ENCODE data around the gene PTDSS2. TPM values are rescaled to one million over a fixed set of nuclear protein-coding genes. Genes with fewer than 3 reads are reported as not detected.

The PTDSS2 gene
- total and polyA plus RNA-seq, 2 of the 4 experiments (the other 2 are of a cell fraction), result 23.5 to 26.6 TPM

DNA sequence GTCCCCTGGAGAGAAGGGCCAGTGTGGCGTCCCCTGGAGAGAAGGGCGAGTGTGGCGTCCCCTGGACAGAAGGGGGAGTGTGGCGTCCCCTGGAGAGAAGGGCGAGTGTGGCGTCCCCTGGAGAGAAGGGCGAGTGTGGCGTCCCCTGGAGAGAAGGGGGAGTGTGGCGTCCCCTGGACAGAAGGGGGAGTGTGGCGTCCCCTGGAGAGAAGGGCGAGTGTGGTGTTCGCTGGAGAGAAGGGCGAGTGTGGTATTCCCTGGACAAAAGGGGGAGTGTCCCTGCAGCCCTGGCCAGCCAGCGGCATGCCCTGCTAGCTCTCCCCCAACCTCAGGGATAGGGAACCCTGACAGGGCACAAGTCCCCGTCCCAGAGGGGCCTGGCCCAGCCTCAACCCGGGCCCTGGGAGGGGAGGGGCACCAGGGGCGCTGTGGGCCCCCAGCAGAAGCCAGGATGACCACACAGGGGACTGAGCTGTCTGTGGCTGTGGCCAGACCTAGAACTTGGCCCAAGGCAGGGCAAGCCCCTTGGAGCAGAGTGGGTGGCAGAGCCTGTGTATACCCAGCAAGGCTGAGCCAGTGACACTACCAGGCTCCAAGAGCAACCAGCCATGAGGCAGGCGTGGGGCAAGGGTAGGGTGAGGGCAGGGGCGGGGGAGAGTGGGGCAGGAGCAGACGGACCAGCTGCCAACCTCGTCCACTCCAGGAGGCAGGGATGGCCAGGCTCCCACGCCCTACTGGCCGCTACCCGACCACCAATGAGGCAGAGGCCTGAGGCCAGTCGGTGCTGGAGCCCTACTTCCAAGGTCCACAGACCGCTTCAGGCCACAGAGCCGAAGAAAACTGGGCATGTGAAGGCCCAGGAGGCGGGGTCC is 81.1 kb downstream of the PTDSS2 start (continued):
- TF ChIP-seq MAZ (IDR thresholded peaks at IDR 0.05; ENCODE audit: borderline replicate concordance, low read depth, low read length), result no peak

DNA sequence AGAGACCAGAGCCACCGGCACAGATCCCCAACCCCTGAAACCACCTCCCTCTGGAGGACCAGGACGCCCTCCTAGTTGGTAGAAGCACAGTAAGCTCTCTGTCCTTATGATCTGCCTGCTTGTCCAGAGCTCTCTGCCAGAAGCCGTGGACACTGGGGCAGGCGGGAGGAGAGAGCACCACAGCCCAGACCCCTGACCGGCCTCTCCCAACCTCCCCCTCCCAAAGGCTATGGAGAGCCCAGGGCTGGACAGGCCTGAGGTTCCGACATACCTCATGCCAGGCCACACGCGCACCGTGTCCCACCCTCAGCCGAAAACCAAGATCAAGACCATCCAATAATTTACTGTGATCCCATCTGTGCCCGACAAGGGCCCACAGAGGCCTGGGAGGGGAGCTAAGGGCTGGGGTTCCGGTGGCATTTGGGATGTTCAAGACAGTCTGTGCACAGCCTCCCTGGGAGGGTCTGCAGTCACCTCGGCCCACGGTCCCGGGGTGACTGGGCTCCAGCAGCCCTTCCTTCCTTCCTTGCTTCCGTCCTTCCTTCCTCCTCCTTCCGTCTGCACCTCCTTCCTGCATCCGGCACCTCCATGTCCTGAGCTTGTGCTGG is 81.9 kb downstream of the PTDSS2 start:
- dilution Hi-C loops (cut with HindIII; ENCODE audit: low sequenced_read_pairs, unreplicated experiment), result no loop called here
- CTCF ChIA-PET, result no interaction called here
- DNase-seq, result no peak
- TF ChIP-seq RCOR1 (IDR thresholded peaks at IDR 0.05; ENCODE audit: insufficient replicate concordance, low read length) (no peak), BHLHE40 (IDR thresholded peaks at IDR 0.05; ENCODE audit: low read depth, low read length) (no peak), POLR2A (IDR thresholded peaks at IDR 0.05; ENCODE audit: low read depth, low read length) (no peak), USF2 (IDR thresholded peaks at IDR 0.05; ENCODE audit: low read depth, low read length) (no peak), SMC3 (IDR thresholded peaks at IDR 0.05; ENCODE audit: low read depth, low read length) (no peak), MXI1 (IDR thresholded peaks at IDR 0.05; ENCODE audit: borderline replicate concordance, low read depth, low read length) (no peak), NFE2L2 (IDR thresholded peaks at IDR 0.05; ENCODE audit: low read depth, low read length) (no peak), RFX5 (IDR thresholded peaks at IDR 0.05; ENCODE audit: low read depth, low read length) (no peak), FOS (IDR thresholded peaks at IDR 0.05; ENCODE audit: low read depth, low read length) (no peak), RAD21 (IDR thresholded peaks at IDR 0.05; ENCODE audit: low read length) (no peak), MAFK (IDR thresholded peaks at IDR 0.05; ENCODE audit: low read depth, low read length) (no peak), CHD1 (IDR thresholded peaks at IDR 0.05; ENCODE audit: low read depth, low read length) (no peak)
- TF ChIP-seq, protein P1, sequence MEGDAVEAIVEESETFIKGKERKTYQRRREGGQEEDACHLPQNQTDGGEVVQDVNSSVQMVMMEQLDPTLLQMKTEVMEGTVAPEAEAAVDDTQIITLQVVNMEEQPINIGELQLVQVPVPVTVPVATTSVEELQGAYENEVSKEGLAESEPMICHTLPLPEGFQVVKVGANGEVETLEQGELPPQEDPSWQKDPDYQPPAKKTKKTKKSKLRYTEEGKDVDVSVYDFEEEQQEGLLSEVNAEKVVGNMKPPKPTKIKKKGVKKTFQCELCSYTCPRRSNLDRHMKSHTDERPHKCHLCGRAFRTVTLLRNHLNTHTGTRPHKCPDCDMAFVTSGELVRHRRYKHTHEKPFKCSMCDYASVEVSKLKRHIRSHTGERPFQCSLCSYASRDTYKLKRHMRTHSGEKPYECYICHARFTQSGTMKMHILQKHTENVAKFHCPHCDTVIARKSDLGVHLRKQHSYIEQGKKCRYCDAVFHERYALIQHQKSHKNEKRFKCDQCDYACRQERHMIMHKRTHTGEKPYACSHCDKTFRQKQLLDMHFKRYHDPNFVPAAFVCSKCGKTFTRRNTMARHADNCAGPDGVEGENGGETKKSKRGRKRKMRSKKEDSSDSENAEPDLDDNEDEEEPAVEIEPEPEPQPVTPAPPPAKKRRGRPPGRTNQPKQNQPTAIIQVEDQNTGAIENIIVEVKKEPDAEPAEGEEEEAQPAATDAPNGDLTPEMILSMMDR (conservative IDR thresholded peaks at IDR 0.05; ENCODE audit: low read depth, low read length), result no peak

More for the DNA sequence above, 81.9 kb downstream of the PTDSS2 start:
- no peak overlapping the region for H2BK120ac ChIP-seq (ENCODE audit: low read depth, low read length)
- ATAC-seq (ENCODE audit: low read depth), result no peak
- H2BK15ac ChIP-seq (ENCODE audit: low read depth, low read length), result no peak overlapping the region
- H2AK9ac ChIP-seq (replicated peaks; ENCODE audit: low read depth, low read length, poor library complexity), result peak overlapping the region; percentile 57
- no peak overlapping the region for H3K27ac ChIP-seq (ENCODE audit: insufficient read depth, low read length)
- no peak overlapping the region for H3K9ac ChIP-seq (ENCODE audit: low read depth, low read length)
- 93% methylated on average over 3 of the region's 18 CpGs; no CpG with 5 or more reads in 1 of the 2 experiments for WGBS, 2 experiments (ENCODE audit: extremely low coverage in 2 of 2, insufficient read length in 1 of 2)
- H2BK20ac ChIP-seq (ENCODE audit: low read depth, low read length), result no peak overlapping the region
- no peak overlapping the region for H3K56ac ChIP-seq (ENCODE audit: extremely low read depth, insufficient read depth, low read length)
- H3K79me1 ChIP-seq (ENCODE audit: low read depth in 1 of 2, low read length in 2 of 2), result peaks cover 3 to 23% of the 10 kb centered on the region in 2 experiments; a peak in 3 of 4 replicates
- peaks cover 24% of the 10 kb centered on the region for H4K20me1 ChIP-seq (ENCODE audit: insufficient read depth, low read length)
- H4K5ac ChIP-seq (ENCODE audit: low read depth, low read length), result no peak overlapping the region
- H3K18ac ChIP-seq (ENCODE audit: low read depth, low read length), result no peak overlapping the region
- BruUV-seq (replicated peaks), result no TSS peak
- no peak overlapping the region for H2BK5ac ChIP-seq (ENCODE audit: low read depth, low read length, poor library complexity, severe bottlenecking)
- H3K4me3 ChIP-seq (ENCODE audit: insufficient read depth, low read depth, low read length), result no peak overlapping the region
- no peak overlapping the region for H2AK5ac ChIP-seq (ENCODE audit: low read depth, low read length)
- H3K9me1 ChIP-seq (ENCODE audit: insufficient read depth, low read length), result peaks cover 2% of the 10 kb centered on the region; the same call in 1 of the 2 replicates
- H2AFZ ChIP-seq (replicated peaks; ENCODE audit: low read length, poor library complexity), result no peak overlapping the region
- intact Hi-C loops (cut with micrococcal nuclease) (no loop called here), in situ Hi-C loops (cut with MboI; ENCODE audit: low sequenced_read_pairs) (no loop called here)
- no peak overlapping the region for H4K91ac ChIP-seq (ENCODE audit: insufficient read depth, low read depth, low read length)
- peaks cover 8% of the 10 kb centered on the region for H3K4me1 ChIP-seq (ENCODE audit: control insufficient read depth, insufficient read depth, low read length)
- no peak overlapping the region for H4K8ac ChIP-seq (ENCODE audit: low read depth in 2 of 2, low read length in 2 of 2)
- no peaks in the 10 kb centered on the region for H3K27me3 ChIP-seq (ENCODE audit: control insufficient read depth, insufficient read depth, low read length)
- no peak overlapping the region for H3K4ac ChIP-seq (ENCODE audit: low read depth, low read length)
- no peak overlapping the region for H3K4me2 ChIP-seq (ENCODE audit: low read depth, low read length)
- peaks cover 24% of the 10 kb centered on the region; the same call in 1 of the 2 replicates for H3K36me3 ChIP-seq (ENCODE audit: control insufficient read depth, insufficient read depth, low read length)
- H3K14ac ChIP-seq (replicated peaks; ENCODE audit: low read depth, low read length), result no peak overlapping the region
- H3K23ac ChIP-seq (ENCODE audit: low read depth, low read length), result no peak overlapping the region
- no peaks in the 10 kb centered on the region for H3K9me3 ChIP-seq (ENCODE audit: control insufficient read depth, insufficient read depth, low read length)
- POLR2A ChIA-PET (ENCODE audit: unreplicated experiment), result no interaction called here
